HG03139 (cell line): ENCODE data around the gene KCNJ16.

ENCODE experiments used
- ATAC-seq: cut with Tn5 transposase; IDR thresholded peaks from one replicate; pipeline ENCODE4 v1.9.1; 2021; ENCODE audit not compliant: unreplicated experiment

The KCNJ16 gene

DNA sequence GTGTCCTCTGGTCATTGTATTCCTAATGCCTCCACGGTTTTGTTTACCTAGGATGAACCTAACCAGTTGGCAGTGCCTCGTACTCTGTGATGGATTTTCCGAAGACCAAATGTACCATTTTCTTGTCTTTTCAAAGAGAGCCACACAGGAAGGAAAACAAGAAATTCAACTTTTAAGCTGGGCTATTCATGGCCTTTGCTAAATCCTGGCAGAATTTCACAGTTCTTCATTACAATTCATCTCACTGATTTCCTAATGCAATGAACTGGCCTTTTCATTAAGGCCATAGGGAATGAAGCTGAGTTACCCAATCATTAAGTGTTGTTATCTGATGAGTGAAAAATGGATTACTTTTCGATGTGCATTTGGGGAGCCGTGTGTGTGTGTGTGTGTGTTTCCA lies 7.9 kb upstream of the KCNJ16 start:
- no peak for ATAC-seq

DNA sequence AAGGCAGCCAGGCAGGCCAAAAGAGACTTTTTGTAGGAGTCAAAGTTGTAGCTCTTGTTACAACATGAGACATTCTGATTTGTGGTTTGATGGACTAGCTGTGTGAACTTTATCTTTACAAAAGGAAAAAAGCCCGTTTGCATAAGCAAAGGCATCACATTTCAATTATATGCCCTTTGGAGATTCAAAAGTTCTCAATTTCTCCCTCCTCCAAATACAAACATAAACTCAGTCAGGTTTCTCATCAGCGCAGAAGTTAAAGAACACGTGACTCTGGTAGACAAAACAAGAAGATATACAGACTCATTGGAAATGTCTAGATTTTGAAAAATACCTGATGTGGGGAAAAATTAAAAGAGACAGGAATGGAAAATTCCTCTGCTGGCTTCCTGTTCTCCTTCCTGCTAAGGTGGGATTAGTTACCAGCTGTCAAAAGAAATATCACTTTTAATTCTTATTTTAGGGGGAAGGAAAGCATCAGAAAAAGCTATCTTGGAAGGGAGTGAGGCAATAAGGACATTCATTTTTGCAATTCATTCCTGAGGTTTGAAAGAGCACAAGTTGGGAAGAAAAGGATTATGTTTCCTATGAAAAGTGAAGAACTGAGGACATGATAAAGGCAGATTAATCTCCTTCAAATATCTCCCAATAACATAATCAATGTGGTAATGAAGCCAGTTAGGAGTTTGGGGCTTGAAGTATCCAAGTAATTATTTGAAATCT lies 4.6 kb upstream of the KCNJ16 start:
- no peak for ATAC-seq

DNA sequence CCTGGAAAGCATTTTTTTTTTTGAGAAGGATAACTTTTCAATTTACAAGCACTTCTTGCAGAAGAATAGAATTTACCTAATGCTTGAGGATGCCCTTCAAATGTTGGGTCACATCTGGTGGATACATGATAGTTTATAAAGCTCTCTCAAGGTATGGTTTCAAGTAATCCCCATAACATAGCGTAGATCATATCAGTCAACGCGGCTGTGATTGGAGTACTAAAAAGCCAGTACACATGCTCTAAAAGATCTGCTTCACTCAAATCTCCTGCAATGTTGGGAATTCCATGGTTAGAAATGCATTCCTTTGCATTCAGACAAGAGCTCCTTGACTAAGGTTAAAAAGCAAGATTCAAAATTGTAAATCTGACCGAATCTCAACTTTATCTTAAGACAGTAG lies 3.9 kb upstream of the KCNJ16 start:
- no peak for ATAC-seq

DNA sequence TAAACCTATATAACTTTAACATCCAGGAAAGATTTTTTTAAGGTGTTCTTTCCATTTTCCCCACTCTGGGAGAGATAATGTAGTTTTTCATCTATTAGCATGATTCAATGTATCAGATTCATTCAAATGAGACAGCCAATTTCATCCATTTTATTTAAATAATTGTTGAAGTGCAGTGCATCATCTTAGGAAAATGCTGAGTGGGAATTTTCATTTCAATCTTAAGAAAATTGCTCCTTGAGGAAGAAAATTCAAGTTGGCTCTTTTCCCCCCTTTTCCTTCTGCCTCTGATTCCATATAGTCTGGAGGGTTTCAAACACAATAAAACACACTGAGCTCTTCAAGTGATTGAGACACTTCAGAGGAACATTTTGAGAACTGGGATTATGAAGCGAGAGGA lies 3.4 kb upstream of the KCNJ16 start:
- no peak for ATAC-seq

DNA sequence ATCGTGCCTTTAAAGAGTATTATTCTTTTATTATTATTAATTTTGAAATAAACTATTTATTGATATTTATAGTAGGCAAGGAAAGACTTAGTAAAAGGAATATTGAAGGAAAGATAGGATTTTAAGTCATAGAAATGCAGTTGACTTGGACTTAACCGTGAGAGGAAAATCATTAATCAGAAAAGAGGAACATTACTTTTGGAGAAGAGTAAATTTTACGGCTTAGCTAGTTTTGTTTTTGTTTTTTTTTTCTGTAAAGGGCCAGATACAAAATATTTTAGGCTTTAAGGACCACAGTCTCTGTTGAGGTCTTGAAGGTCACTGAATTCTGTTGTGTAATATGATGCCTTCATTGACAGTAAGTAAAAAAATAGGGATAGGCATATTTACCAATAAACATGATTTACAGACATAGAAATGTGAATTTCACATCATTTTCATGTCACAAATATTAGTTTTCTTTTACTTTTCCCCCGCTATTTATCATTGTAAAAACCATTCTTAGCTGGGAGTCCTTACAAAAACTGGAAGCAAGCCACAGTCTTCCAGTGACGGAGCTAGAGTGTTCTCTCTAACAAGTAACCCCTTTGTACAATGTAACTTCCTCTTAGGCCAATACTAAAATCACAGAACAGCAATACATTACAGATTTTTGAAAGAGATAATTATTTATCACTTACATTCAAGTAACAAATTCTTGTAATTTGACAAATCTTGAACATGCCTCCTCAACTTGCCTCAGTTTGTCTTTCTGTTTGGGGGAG lies 2.3 kb upstream of the KCNJ16 start:
- ATAC-seq, result no peak

DNA sequence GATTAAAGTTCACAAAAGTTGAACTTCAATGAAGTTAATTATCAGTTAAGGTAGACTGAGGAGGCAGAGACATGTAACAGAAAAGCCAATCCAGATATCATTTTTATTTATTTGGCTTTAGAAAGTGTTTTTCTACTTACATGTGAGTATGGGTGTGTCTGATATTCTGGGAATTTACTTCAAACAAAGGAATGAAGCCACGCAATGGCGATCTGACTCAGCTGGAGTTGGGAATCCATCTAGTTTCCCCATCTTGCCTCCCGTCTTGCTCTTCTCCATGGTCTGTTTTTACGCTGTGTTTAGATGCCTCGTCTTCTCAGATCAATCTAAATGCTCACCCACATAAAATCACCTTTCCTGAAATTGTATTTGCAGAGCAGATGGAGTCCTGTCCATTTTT lies 1.7 kb upstream of the KCNJ16 start:
- no peak for ATAC-seq

DNA sequence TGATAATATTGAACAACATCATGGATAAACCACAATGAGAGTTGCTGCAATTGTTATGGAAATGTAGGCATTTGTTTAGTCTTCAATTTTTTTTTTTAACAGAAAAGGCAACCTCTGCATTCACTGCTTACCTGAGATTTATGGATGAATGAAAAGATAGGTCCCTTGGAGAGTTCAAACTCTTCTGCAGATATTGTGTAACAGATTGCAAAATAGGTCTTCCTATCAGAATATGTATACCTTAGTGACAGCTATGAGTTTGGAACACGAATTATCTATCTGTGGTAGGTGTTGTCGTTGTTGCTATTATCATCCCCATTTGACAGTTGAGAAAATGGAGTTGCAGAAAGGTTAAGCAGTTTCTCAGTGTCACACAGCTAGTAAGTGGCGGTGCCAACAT lies 1.2 kb upstream of the KCNJ16 start:
- no peak for ATAC-seq

DNA sequence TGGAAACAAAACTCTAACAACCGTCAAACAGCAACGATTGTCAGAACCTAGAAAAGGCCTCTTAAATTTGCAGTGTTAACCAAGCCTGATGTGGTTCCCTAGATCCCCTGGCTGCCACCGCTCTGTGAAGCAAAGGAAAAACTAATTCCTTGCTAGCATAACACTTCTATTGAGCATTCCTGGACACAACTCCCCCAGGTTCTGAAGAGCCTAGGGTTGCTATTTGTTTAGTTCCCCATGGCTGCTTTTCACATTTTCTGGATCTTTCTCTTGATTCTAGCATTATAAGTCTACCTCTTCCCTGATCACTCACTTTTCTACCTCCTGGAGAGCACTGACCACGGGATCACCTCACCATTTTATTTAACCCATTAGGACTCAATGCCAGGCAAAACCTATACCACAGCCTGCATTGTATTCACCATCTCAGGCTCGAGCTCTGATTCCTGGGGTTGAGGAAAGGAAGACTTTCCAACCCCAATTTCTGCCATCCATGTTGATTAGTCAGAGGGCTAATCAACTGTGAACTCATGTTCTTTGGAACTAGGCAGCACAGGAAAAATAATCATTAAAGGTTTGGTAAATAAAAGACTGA lies 692 bp upstream of the KCNJ16 start:
- ATAC-seq, result no peak

DNA sequence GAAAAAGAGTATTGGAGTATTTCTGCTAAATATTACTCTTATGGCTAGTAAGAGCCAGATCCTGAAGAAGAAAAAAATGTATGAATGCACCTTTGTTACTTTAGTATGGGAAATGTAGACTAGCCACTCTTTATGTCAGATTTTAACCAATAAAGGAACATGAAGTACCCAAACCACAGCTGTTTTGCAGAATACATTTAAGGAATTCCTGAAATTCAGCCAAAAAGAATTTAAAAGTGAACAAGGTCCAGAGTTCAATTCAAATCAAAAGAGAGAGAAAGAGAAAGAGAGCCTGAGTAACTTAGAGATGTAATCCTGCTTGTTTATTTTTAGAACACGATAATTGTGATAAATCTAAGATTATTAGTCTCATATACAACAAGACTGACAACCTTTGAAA lies 1.2 kb downstream of the KCNJ16 start:
- no peak for ATAC-seq

DNA sequence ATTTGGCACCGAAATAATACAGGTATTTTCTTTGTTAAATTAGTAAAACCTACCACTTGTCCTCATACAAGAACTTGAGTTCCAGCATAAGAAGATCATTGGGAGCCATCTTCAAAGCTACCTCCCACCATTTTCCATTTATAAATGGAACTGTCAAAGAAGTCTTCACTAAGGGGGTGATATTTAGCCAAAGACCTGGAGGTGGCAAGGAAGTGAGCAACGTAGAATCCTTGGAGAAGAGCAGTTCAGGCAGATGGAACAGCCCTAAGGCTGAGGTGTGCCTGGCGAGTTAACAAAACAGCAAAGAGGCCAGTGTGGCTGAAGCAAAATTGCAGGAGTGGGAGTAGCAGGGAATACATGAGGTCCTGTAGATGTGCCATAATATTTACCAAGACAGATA lies 1.8 kb downstream of the KCNJ16 start:
- ATAC-seq, result no peak

DNA sequence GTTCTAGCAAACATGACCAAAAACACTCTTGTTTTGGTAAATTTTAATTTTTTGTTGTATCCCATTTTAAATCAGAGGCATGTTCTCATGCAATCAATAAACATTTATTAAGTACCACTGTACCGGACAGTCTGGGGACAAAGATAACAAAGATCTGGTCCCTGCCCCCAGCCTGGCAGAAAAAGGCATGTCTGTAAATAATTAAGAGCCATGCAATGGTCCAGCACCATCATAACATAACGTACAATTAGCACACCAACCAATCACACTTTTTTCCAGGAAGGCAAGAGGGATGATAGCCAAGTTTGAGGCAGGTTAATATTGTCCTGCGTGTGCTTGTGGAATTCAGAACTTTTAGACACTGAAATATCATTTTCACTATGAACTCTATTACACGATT lies 3.5 kb downstream of the KCNJ16 start:
- ATAC-seq, result no peak

DNA sequence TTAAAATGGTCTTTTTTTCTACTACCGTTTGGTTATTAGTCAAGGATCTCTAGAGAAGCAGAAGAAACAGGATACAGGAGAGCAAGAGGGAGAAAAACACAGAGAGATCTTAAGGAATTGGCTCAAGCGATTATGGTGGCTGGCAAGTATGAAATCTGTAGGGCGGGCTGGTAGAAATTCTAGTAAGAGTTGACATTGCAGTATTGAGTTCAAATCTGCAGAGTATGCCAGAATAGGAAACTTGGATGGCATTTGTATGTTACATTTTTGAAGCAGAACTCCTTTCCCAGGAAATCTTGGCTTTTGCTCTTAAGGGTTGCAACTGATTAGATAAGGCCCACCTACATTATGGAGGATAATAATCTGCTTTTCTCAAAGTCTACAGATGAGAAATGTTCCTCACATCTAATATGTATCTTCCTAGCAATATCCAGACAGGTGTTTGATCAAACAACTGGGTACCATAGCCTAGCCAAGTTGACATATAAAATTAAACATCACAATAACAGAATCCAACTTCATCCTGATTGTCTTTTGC lies 4.0 kb downstream of the KCNJ16 start:
- no peak for ATAC-seq

DNA sequence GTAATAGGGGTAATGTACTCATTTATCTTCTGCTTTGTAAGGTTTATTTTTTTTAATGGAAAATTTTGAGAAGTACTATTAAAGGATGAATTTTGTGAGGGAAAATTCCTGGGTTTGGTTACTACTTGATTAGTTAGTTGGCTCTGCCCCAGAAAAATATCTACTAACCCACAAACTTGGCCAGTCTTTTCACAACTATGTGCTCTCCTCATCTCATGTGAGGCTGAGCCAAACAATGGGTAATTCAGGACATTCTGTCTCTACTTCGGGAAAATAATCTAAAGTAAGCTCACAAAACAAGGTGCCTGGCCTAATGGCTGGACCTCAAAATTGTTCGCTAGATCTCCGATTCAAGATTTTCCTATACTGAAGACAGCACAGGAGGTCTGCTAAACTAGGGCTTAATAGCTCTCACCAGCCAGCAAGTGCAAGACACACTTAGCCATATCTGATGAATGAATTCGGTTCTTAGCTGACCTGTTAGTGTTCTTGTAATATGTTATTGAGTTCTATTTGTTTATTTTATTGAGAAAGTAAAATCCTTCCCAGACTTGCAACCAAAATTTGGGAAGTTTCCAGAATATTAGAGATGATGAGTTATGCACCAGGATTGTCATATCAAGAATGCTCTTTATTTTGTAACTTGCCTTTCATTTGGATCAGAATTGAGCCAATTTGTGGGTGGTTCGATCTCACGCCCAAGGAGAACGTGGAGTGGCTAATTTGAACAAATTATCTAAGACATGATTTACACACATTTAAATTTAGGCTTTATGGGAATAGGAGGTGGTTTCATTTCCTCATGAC lies 5.7 kb downstream of the KCNJ16 start:
- no peak for ATAC-seq

DNA sequence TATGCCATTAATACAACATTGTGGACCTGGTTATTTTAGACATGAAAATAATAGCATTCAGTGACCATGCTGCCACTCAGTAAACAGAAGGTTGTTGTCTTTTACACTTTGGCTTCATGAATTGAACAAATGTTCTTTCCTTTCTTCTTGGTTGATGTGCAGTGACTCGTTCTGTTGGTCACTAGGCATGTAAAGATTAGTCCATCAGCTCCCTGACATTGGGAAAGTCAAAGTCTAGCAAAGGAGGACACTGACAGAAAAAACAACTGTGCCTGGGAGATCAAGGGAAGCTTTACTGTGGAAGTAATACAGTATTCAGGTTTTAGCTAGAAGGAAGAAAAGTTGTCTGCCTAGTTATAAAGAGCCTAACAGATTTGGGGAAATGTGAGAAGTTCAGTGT lies 6.9 kb downstream of the KCNJ16 start:
- no peak for ATAC-seq

DNA sequence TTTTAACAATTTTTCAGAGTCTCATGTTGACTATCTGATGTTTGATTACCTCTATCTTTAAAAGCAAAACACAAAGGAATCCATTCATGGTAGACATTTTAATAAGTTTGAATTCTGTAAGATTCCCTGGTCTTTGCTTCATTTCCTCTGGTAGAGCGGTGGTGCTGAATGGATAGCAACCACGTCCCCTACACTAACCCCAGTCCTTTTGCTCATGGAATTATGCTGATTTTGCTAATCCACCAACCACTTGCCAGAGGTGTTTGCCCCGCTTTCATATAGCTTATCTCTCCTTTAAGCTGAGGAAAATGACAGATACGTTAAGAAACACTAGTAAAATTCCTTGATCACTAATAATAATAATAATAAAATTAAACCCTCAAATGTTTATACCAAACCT lies 9.5 kb downstream of the KCNJ16 start:
- ATAC-seq, result no peak

DNA sequence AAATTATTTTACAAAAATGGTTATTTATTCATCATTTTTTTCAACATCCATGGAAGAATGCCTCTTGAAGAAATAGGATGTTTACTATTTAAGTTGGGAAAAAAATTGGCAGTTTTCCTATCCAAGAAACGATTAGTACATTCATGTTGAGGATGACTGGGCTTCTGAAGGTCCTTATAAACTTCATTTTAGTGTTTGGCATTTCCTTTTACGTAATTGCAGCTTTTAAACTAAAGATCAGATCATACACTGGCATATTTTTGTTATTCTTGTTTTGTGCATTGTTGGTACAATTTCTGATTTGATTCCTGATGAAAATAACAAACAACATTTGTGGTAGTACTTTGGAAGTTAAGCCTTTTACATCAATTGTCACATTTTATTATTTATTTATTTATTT lies 11.5 kb downstream of the KCNJ16 start:
- ATAC-seq, result no peak

DNA sequence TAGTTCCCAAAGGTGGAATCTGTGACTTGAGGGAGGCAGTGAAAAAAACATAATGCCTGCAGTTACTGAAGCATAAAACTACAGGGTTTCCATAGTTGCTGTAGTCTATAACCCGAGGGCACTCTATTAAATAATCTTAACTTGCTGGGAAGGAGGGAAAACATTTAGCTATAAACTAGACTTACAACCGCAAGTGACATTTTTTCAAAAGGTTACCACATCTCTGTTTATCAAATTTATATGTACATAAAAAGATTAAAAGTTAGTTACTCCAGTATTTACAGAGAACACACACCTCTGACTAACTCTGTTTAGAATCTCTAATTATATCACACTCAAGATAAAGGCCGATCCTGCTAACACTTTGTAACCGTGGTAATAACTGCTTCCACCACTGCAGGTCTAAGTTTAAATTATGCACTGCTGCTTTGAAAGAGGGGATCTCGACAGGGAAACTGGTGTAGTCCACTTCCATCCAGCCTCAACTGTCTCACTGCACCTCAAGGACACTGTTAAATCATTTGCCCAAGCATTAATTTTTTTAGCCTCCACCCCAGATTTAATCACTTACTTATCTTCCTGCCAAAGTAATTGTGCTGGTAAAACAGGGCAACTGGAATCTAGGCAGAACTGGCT lies 14.6 kb downstream of the KCNJ16 start:
- no peak for ATAC-seq

DNA sequence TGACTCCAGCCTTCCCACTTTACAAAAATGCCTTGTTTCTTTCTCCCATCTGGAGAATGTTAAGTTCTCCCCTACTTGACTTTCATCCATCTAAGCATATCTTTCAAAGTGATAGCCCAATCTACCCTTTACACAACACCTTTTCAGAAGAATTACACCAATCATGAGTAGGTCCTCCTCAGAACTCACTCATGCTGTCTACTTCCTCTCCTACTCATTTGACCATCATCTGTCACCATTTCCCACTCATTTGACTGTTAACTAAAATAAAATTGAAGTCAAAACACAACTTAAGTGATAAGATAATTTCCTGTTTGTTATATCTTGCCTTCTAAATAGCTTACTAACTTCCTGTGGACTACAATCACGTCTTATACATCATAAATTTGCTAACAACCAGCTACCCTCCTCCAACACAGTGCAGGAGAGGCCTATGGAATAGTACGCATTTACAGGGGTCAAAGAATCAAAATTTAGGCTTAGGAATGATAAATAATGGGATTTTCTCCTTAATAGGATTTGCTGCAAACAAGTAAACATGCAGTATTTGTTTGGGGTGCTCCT lies 16.1 kb downstream of the KCNJ16 start:
- ATAC-seq, result no peak

DNA sequence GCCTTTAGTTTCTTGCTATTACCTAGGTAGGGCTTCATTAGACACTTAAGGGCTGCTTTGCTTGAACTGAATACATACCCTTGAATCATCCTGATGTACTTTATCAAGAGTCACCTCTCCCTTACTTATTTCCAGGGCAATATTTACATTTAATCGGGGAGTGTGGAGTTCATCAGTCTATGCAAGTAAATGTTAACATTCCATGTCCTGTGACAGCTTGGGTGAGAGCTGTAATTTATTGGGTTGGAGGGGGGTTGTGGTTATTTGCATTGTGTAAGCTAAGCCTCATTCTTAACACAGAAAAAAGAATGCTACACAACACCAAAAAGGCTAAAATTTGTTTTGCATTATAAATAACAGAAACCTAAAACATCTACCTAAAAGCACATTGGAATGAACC lies 16.7 kb downstream of the KCNJ16 start:
- ATAC-seq, result no peak

DNA sequence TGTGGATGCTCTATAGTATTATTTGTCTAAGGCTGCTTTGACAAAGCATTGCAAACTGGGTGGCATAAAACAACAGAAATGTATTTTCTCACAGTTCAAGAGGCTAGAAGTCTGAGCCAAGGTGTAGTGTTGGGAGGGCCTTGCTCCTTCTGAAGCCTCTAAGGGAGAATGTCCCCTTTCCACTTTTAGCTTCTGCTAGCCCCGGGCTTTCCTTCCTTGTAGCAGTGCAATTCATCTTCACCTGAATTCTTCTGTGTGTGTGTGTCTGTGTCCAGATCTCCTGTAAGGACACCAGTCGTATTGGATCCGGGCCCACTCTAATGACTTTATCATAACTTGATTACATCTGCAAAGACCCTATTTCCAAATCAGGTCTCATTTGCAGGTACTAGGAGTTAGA lies 18.1 kb downstream of the KCNJ16 start:
- ATAC-seq, result no peak

DNA sequence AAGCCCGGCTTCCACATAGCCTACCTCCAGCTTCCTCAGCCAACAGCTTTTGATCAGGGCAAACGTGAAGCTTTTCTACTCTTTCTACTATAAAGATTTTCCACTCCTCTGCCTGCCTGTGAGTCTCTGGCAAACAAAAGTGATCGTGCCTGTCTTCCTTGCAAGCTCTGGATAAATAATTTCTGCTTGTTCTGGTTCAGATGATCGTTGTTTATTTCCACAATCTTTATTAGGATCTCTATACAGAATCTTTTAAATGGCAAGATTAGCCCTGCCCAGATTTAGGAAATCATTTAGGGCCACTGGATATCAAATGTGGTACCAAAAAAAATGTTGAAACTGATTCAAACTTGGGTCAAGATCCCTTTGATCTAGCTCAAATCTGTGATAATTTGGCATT lies 20.4 kb downstream of the KCNJ16 start:
- ATAC-seq, result no peak
